Osteoblast (primary cell): ENCODE data around the gene TEX28. TPM values are rescaled to one million over a fixed set of nuclear protein-coding genes. Genes with fewer than 3 reads are reported as not detected.

Source experiments
- DNase-seq: peaks from one replicate; pipeline ENCODE4 v3.0.0; 2011; ENCODE audit warnings: low spot score, mixed read lengths; ENCODE audit not compliant: insufficient read length; ENCODE audit errors: missing footprints
- H2AFZ ChIP-seq: 2 replicates; pipeline ENCODE4 v1.6.0; 2011; ENCODE audit warnings: mild to moderate bottlenecking, low read length
- H3K27ac ChIP-seq: 2 replicates; pipeline ENCODE4 v1.5.1; 2011; ENCODE audit warnings: mild to moderate bottlenecking, low read depth, low read length, moderate library complexity
- H3K27me3 ChIP-seq: 2 replicates; pipeline ENCODE4 v1.6.0; 2012; ENCODE audit warnings: mild to moderate bottlenecking, control low read depth, inconsistent platforms, low read length, moderate library complexity; ENCODE audit not compliant: insufficient read depth
- H3K36me3 ChIP-seq: 2 replicates; pipeline ENCODE4 v1.5.1; 2011; ENCODE audit warnings: mild to moderate bottlenecking, low read length, control low read depth, moderate library complexity; ENCODE audit not compliant: insufficient read depth
- H3K4me1 ChIP-seq: 2 replicates; pipeline ENCODE4 v1.5.1; 2011; ENCODE audit warnings: mild to moderate bottlenecking, low read length, control low read depth, moderate library complexity; ENCODE audit not compliant: insufficient read depth
- H3K4me2 ChIP-seq: 2 replicates; pipeline ENCODE4 v1.6.0; 2011; ENCODE audit warnings: mild to moderate bottlenecking, low read length; ENCODE audit not compliant: insufficient read depth
- H3K4me3 ChIP-seq: fragments of 200-600 bp; sonication (generic); 3 replicates; pipeline ENCODE4 v1.5.1; 2012; ENCODE audit warnings: mild to moderate bottlenecking, low read length, inconsistent platforms; ENCODE audit not compliant: insufficient read depth
- H3K79me2 ChIP-seq: 2 replicates; pipeline ENCODE4 v1.6.0; 2012; ENCODE audit warnings: mild to moderate bottlenecking, low read length, control low read depth, inconsistent platforms; ENCODE audit not compliant: insufficient read depth
- H3K9me3 ChIP-seq: 2 replicates; pipeline ENCODE4 v1.5.1; 2011; ENCODE audit warnings: low read depth, low read length, control low read depth
- H4K20me1 ChIP-seq: 2 replicates; pipeline ENCODE4 v1.6.0; 2012; ENCODE audit warnings: mild to moderate bottlenecking, low read length, control low read depth; ENCODE audit not compliant: insufficient read depth
- CTCF ChIP-seq: IDR thresholded peaks from 2 replicates; pipeline ENCODE4 v1.5.1; 2011; ENCODE audit warnings: mild to moderate bottlenecking, low read depth, low read length, moderate library complexity; ENCODE audit errors: extremely low read depth
- total RNA-seq: library from RNA; depleted of rRNA; stranded (reverse); fragments of >200 nt; gene quantifications from 2 replicates; pipeline ENCODE4 v1.2.3, GENCODE V29; 2012

The TEX28 gene
- total RNA-seq, 1 donor: not detected

- Histone ChIP-seq H3K27me3 (peaks cover 49% of the 10 kb centered on the region), H3K27ac (no peak overlapping the region), H4K20me1 (no peaks in the 10 kb centered on the region), H3K36me3 (no peaks in the 10 kb centered on the region), H3K4me3 (no peak overlapping the region), H3K4me2 (no peak overlapping the region), H3K79me2 (no peaks in the 10 kb centered on the region), H2AFZ (no peak overlapping the region), H3K4me1 (peaks cover 7% of the 10 kb centered on the region), H3K9me3 (no peaks in the 10 kb centered on the region)
- no peak for TF ChIP-seq CTCF
- DNase-seq: no peak
These were observed 28.0 kb upstream of the TEX28 start for GRCh38 chrX:154322890-154323289.

- peaks cover 40% of the 10 kb centered on the region for H3K27me3 ChIP-seq
- no peaks in the 10 kb centered on the region for H4K20me1 ChIP-seq
- no peak overlapping the region for H3K4me2 ChIP-seq
- DNase-seq: peak; percentile 14
- H3K9me3 ChIP-seq: no peaks in the 10 kb centered on the region
- no peak for TF ChIP-seq CTCF
- no peak overlapping the region for H3K27ac ChIP-seq
- no peak overlapping the region for H3K4me3 ChIP-seq
- no peak overlapping the region for H2AFZ ChIP-seq
- peaks cover 7% of the 10 kb centered on the region for H3K4me1 ChIP-seq
- no peaks in the 10 kb centered on the region for H3K79me2 ChIP-seq
- no peaks in the 10 kb centered on the region for H3K36me3 ChIP-seq
These were observed 26.7 kb upstream of the TEX28 start for GRCh38 chrX:154321594-154321993.

GRCh38 chrX:154321152-154321551 lies 26.2 kb upstream of the TEX28 start:
- no peak for TF ChIP-seq CTCF
- peaks cover 7% of the 10 kb centered on the region for H3K4me1 ChIP-seq
- DNase-seq: no peak
- no peak overlapping the region for H3K27ac ChIP-seq
- H4K20me1 ChIP-seq: no peaks in the 10 kb centered on the region
- no peaks in the 10 kb centered on the region for H3K79me2 ChIP-seq
- H3K4me2 ChIP-seq: no peak overlapping the region
- no peaks in the 10 kb centered on the region for H3K36me3 ChIP-seq
- H3K27me3 ChIP-seq: peaks cover 36% of the 10 kb centered on the region
- H3K9me3 ChIP-seq: no peaks in the 10 kb centered on the region
- no peak overlapping the region for H2AFZ ChIP-seq
- no peak overlapping the region for H3K4me3 ChIP-seq

- no peak overlapping the region for H2AFZ ChIP-seq
- DNase-seq: peak; percentile 14
- H3K9me3 ChIP-seq: no peaks in the 10 kb centered on the region
- no peak overlapping the region for H3K27ac ChIP-seq
- no peaks in the 10 kb centered on the region for H3K36me3 ChIP-seq
- no peaks in the 10 kb centered on the region for H3K79me2 ChIP-seq
- H3K27me3 ChIP-seq: peaks cover 33% of the 10 kb centered on the region
- H3K4me2 ChIP-seq: no peak overlapping the region
- H3K4me3 ChIP-seq: no peak overlapping the region
- peaks cover 5% of the 10 kb centered on the region for H3K4me1 ChIP-seq
- no peaks in the 10 kb centered on the region for H4K20me1 ChIP-seq
- TF ChIP-seq CTCF: no peak
These were observed 25.5 kb upstream of the TEX28 start for GRCh38 chrX:154320406-154320805.
